ENCODE data around the gene NR3C2.

Gene NR3C2

GRCh38 chr4:148081745-148082144 lies 360.5 kb downstream of the NR3C2 start:
- peaks cover 1% of the 10 kb centered on the region for H3K4me1 Mint-ChIP-seq
- no peak for ATAC-seq
- no peak overlapping the region for H3K4me3 Mint-ChIP-seq
- H3K36me3 Mint-ChIP-seq = peaks cover 62% of the 10 kb centered on the region
- no peaks in the 10 kb centered on the region for H3K27me3 Mint-ChIP-seq
- H3K9me3 Mint-ChIP-seq = no peaks in the 10 kb centered on the region
- H3K27ac Mint-ChIP-seq = no peak overlapping the region

- no peak overlapping the region for H3K27ac Mint-ChIP-seq
- H3K9me3 Mint-ChIP-seq = peaks cover under 1% of the 10 kb centered on the region
- no peaks in the 10 kb centered on the region for H3K4me1 Mint-ChIP-seq
- peaks cover 65% of the 10 kb centered on the region for H3K36me3 Mint-ChIP-seq
- no peak for ATAC-seq
- no peaks in the 10 kb centered on the region for H3K27me3 Mint-ChIP-seq
- no peak overlapping the region for H3K4me3 Mint-ChIP-seq
Measured at GRCh38 chr4:148081267-148081666, 360.9 kb downstream of the NR3C2 start.

- Mint-ChIP-seq H3K4me1 (no peaks in the 10 kb centered on the region), H3K4me3 (no peak overlapping the region), H3K27ac (no peak overlapping the region), H3K9me3 (peaks cover 12% of the 10 kb centered on the region), H3K36me3 (peaks cover 68% of the 10 kb centered on the region), H3K27me3 (no peaks in the 10 kb centered on the region)
- no peak for ATAC-seq
Measured at GRCh38 chr4:148079961-148080360, 362.3 kb downstream of the NR3C2 start.

- H3K4me3 Mint-ChIP-seq = no peak overlapping the region
- H3K27ac Mint-ChIP-seq = no peak overlapping the region
- ATAC-seq = no peak
Measured at GRCh38 chr4:148078061-148078460, 364.2 kb downstream of the NR3C2 start.

GRCh38 chr4:148077581-148077980 lies 364.6 kb downstream of the NR3C2 start:
- Mint-ChIP-seq H3K27me3 (no peaks in the 10 kb centered on the region), H3K27ac (no peak overlapping the region), H3K9me3 (peaks cover 19% of the 10 kb centered on the region), H3K4me1 (no peaks in the 10 kb centered on the region), H3K36me3 (peaks cover 62% of the 10 kb centered on the region), H3K4me3 (no peak overlapping the region)
- no peak for ATAC-seq

More at GRCh38 chr4:148078061-148078460, 364.2 kb downstream of the NR3C2 start:
- peaks cover 63% of the 10 kb centered on the region for H3K36me3 Mint-ChIP-seq
- peaks cover 19% of the 10 kb centered on the region for H3K9me3 Mint-ChIP-seq
- H3K4me1 Mint-ChIP-seq = no peaks in the 10 kb centered on the region
- no peaks in the 10 kb centered on the region for H3K27me3 Mint-ChIP-seq

GRCh38 chr4:148076964-148077363 lies 365.2 kb downstream of the NR3C2 start:
- Mint-ChIP-seq H3K9me3 (peaks cover 19% of the 10 kb centered on the region), H3K36me3 (peaks cover 57% of the 10 kb centered on the region), H3K27ac (no peak overlapping the region), H3K4me3 (no peak overlapping the region), H3K27me3 (no peaks in the 10 kb centered on the region), H3K4me1 (no peaks in the 10 kb centered on the region)
- ATAC-seq = no peak

GRCh38 chr4:148075438-148075837 lies 366.8 kb downstream of the NR3C2 start:
- H3K9me3 Mint-ChIP-seq = peaks cover 19% of the 10 kb centered on the region
- H3K27ac Mint-ChIP-seq = no peak overlapping the region
- peaks cover 44% of the 10 kb centered on the region for H3K36me3 Mint-ChIP-seq
- H3K4me3 Mint-ChIP-seq = no peak overlapping the region
- no peak for ATAC-seq
- H3K27me3 Mint-ChIP-seq = no peaks in the 10 kb centered on the region
- no peaks in the 10 kb centered on the region for H3K4me1 Mint-ChIP-seq

GRCh38 chr4:148074462-148074861 lies 367.8 kb downstream of the NR3C2 start:
- Mint-ChIP-seq H3K36me3 (peaks cover 37% of the 10 kb centered on the region), H3K4me3 (no peak overlapping the region), H3K9me3 (peaks cover 19% of the 10 kb centered on the region), H3K27me3 (no peaks in the 10 kb centered on the region), H3K27ac (no peak overlapping the region), H3K4me1 (no peaks in the 10 kb centered on the region)
- ATAC-seq = no peak

GRCh38 chr4:148073349-148073748 lies 368.9 kb downstream of the NR3C2 start:
- H3K36me3 Mint-ChIP-seq = peaks cover 31% of the 10 kb centered on the region
- no peaks in the 10 kb centered on the region for H3K27me3 Mint-ChIP-seq

GRCh38 chr4:148072789-148073188 lies 369.4 kb downstream of the NR3C2 start:
- Mint-ChIP-seq H3K27me3 (no peaks in the 10 kb centered on the region), H3K9me3 (peaks cover 19% of the 10 kb centered on the region), H3K27ac (no peak overlapping the region), H3K4me1 (no peaks in the 10 kb centered on the region), H3K36me3 (peaks cover 25% of the 10 kb centered on the region), H3K4me3 (no peak overlapping the region)
- no peak for ATAC-seq

More at GRCh38 chr4:148073349-148073748, 368.9 kb downstream of the NR3C2 start:
- ATAC-seq = no peak
- peaks cover 19% of the 10 kb centered on the region for H3K9me3 Mint-ChIP-seq
- H3K4me1 Mint-ChIP-seq = no peaks in the 10 kb centered on the region
- H3K27ac Mint-ChIP-seq = no peak overlapping the region
- no peak overlapping the region for H3K4me3 Mint-ChIP-seq

- Mint-ChIP-seq H3K27ac (no peak overlapping the region), H3K36me3 (peaks cover 14% of the 10 kb centered on the region), H3K27me3 (no peaks in the 10 kb centered on the region), H3K4me3 (no peak overlapping the region), H3K4me1 (no peaks in the 10 kb centered on the region), H3K9me3 (peaks cover 16% of the 10 kb centered on the region)
- ATAC-seq = no peak
Measured at GRCh38 chr4:148071009-148071408, 371.2 kb downstream of the NR3C2 start.

GRCh38 chr4:148069895-148070178 lies 372.4 kb downstream of the NR3C2 start:
- Mint-ChIP-seq H3K27ac (no peak overlapping the region), H3K27me3 (no peaks in the 10 kb centered on the region)
- no peak for ATAC-seq

GRCh38 chr4:148069086-148069894 lies 372.9 kb downstream of the NR3C2 start:
- peaks cover 4% of the 10 kb centered on the region for H3K9me3 Mint-ChIP-seq
- ATAC-seq = no peak
- no peak overlapping the region for H3K4me3 Mint-ChIP-seq
- H3K27ac Mint-ChIP-seq = no peak overlapping the region
- H3K36me3 Mint-ChIP-seq = peaks cover 4% of the 10 kb centered on the region
- H3K27me3 Mint-ChIP-seq = no peaks in the 10 kb centered on the region
- H3K4me1 Mint-ChIP-seq = no peaks in the 10 kb centered on the region

More at GRCh38 chr4:148069895-148070178, 372.4 kb downstream of the NR3C2 start:
- peaks cover 7% of the 10 kb centered on the region for H3K36me3 Mint-ChIP-seq
- no peaks in the 10 kb centered on the region for H3K4me1 Mint-ChIP-seq
- H3K4me3 Mint-ChIP-seq = no peak overlapping the region
- peaks cover 7% of the 10 kb centered on the region for H3K9me3 Mint-ChIP-seq

GRCh38 chr4:148068065-148068911 lies 373.9 kb downstream of the NR3C2 start:
- no peaks in the 10 kb centered on the region for H3K9me3 Mint-ChIP-seq
- H3K27ac Mint-ChIP-seq = no peak overlapping the region
- H3K27me3 Mint-ChIP-seq = no peaks in the 10 kb centered on the region
- H3K4me1 Mint-ChIP-seq = no peaks in the 10 kb centered on the region
- H3K36me3 Mint-ChIP-seq = no peaks in the 10 kb centered on the region
- ATAC-seq = no peak
- H3K4me3 Mint-ChIP-seq = no peak overlapping the region

- no peak for ATAC-seq
- H3K4me3 Mint-ChIP-seq = no peak overlapping the region
- no peaks in the 10 kb centered on the region for H3K27me3 Mint-ChIP-seq
- H3K27ac Mint-ChIP-seq = no peak overlapping the region
- no peaks in the 10 kb centered on the region for H3K36me3 Mint-ChIP-seq
- no peaks in the 10 kb centered on the region for H3K4me1 Mint-ChIP-seq
- no peaks in the 10 kb centered on the region for H3K9me3 Mint-ChIP-seq
Measured at GRCh38 chr4:148067301-148067916, 374.8 kb downstream of the NR3C2 start.
